HG03457 (cell line): ENCODE data around the gene BEST2.
"Not testable (repeated sequence)": the region's sequence is repeated elsewhere in the genome, so short reads cannot be mapped to it uniquely, and the experiment has no call there.

Experiments used
- ATAC-seq: cut with Tn5 transposase; IDR thresholded peaks from one replicate; pipeline ENCODE4 v1.9.1; 2021; ENCODE audit warnings: moderate number of reproducible peaks; ENCODE audit not compliant: unreplicated experiment

BEST2 gene

GRCh38 chr19:12797607-12798006, 46.0 kb downstream of the BEST2 start:
- not testable (repeated sequence) for ATAC-seq

- no peak for ATAC-seq
These were observed 48.3 kb downstream of the BEST2 start for GRCh38 chr19:12799742-12800465.

- no peak for ATAC-seq
These were observed 48.8 kb downstream of the BEST2 start for GRCh38 chr19:12800466-12800770.

GRCh38 chr19:12800923-12801465, 49.4 kb downstream of the BEST2 start:
- ATAC-seq = no peak

- no peak for ATAC-seq
These were observed 50.1 kb downstream of the BEST2 start, which contains the start of the genes PRDX2 and THSD8 for GRCh38 chr19:12801466-12802266. Gene PRDX2, minus strand, starts transcription at chr19:12801800. Its CDS starts 539 bp downstream, at chr19:12801261. Gene THSD8, plus strand, starts transcription at chr19:12802069. Its CDS starts 3 bp downstream, at chr19:12802072.

- ATAC-seq = no peak
These were observed 50.9 kb downstream of the BEST2 start for GRCh38 chr19:12802267-12803106.

GRCh38 chr19:12804051-12804450, 52.5 kb downstream of the BEST2 start:
- no peak for ATAC-seq

GRCh38 chr19:12806242-12807081, 54.9 kb downstream of the BEST2 start, which contains the start of gene RNASEH2A:
Gene RNASEH2A, plus strand, starts transcription at chr19:12806584. Its CDS starts 90 bp downstream, at chr19:12806674.
- no peak for ATAC-seq
